ENCODE results near the gene NPFFR2.

GRCh38 chr4:71994559-71994958 is 37.2 kb upstream of the NPFFR2 start:
- TF ChIP-seq CTCF (IDR thresholded peaks at IDR 0.05) (no peak), POLR2A (IDR thresholded peaks at IDR 0.05) (no peak)
